ENCODE results near the gene ADO.

- no peak for TF ChIP-seq CTCF (IDR thresholded peaks at IDR 0.05; ENCODE audit: insufficient read depth, low read depth, low read length)
- TF ChIP-seq EZH2 (IDR thresholded peaks at IDR 0.05; ENCODE audit: insufficient read depth, low read length): no peak
These were observed 35.1 kb downstream of the ADO start for GRCh38 chr10:62839590-62839989.

Measured in astrocyte (in vitro differentiated cells and primary cell).